DMS53 treated with DMSO at 0.1 percent for 48 hours (cell line): ENCODE data around the gene FAM221A.
"Not testable (repeated sequence)": the region's sequence is repeated elsewhere in the genome, so short reads cannot be mapped to it uniquely, and the experiment has no call there.

Source experiments
- DNase-seq: peaks from one replicate; lab custom pipeline; 2025; ENCODE audit not compliant: unreplicated experiment; lab: John Stamatoyannopoulos, UW

The FAM221A gene

GRCh38 chr7:23679898-23680413 lies at the start of gene FAM221A:
Gene FAM221A (plus strand): TSS chr7:23680199. CDS start chr7:23680219, 20 bp downstream.
- DNase-seq = peak; percentile 94

- no peak for DNase-seq
These were observed 46.6 kb upstream of the FAM221A start for GRCh38 chr7:23633417-23633816.

- DNase-seq = no peak
These were observed 34.2 kb upstream of the FAM221A start for GRCh38 chr7:23645822-23646221.

GRCh38 chr7:23653942-23654341 lies 26.1 kb upstream of the FAM221A start:
- DNase-seq = no peak

DNA sequence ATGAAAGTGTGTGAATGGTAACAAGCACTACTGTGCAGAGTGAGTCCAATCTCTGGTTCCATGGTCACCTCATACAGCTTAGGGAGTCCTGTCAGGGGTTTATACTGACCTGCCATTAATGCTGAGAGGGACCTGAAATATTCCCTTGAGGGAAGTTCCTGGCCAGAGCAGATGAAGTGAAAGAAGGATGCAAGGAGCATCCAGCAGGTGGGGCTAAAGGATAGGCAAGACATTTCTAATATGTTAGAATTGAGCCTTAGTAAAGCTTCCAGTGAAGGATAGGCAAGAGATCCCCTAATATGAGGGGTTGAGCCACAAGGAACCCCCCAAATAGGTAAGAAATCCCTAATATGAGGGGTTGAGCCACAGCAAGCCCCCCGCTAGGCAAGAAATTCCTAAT lies 25.5 kb upstream of the FAM221A start:
- DNase-seq = peak; percentile 69

- DNase-seq = no peak
These were observed 24.6 kb upstream of the FAM221A start for GRCh38 chr7:23655433-23655832.

- no peak for DNase-seq
These were observed 21.1 kb upstream of the FAM221A start for GRCh38 chr7:23658831-23659427.

- DNase-seq = no peak
These were observed 18.6 kb upstream of the FAM221A start for GRCh38 chr7:23661385-23661784.

DNA sequence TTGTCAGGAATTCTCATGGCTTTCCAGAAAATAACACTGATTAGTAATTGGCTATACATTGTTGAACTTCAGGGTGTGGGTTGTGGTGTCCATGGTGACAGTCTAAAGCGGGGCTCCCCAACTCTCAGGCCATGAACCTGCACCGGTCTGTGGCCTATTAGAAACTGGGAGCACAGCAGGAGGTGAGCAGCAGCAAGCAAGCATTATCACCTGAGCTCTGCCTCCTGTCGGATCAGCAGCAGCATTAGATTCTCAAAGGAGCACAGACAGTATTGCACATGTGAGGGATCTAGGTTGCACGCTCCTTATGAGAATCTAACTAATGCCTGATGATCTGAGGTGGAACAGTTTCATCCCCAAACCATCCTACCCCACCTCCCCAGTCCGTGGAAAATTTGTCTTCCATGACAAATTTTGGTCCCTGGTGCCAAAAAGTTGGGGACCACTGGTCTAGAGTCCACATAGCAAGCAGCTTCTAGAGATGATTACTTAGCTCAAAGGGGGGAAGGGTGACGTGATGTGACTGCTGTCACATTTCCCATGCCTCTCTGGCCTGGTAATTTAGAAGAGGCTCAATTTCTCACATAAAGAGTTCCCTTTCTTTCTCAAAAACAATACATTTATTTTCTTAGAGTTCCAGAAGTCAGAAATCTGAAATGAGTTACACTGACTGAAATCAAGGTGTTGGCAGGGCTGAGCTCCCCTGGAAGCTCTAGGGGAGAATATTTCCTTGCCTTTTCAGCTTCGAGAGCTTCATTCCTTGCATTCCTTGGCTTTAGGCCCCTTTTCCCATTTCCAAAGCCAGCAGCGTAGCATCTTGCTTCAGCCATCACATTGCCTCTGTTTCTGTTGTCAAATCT lies 17.6 kb upstream of the FAM221A start:
- DNase-seq = no peak

- no peak for DNase-seq
These were observed 17.1 kb upstream of the FAM221A start for GRCh38 chr7:23662984-23663313.

- no peak for DNase-seq
These were observed 15.9 kb upstream of the FAM221A start for GRCh38 chr7:23664122-23664521.

DNA sequence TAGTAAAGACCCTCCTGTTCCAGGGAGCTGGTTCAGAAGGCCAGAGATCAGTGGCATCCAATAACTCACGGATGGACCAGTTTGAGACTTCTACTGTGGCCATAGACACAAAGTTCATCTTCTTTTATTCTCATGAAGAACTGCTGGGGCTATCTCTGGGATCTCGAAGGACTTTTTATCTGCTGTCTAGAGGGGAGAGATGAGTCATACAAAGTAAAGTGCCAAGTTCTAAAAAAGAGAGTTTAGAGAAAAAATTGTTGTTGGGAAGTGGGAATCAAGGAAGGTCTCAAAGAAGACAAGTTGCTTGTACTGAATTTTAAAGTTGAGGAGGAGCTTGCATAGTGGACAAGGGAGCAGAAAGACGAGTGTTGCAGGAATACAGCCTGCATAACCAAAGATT lies 8.0 kb upstream of the FAM221A start:
- no peak for DNase-seq

DNA sequence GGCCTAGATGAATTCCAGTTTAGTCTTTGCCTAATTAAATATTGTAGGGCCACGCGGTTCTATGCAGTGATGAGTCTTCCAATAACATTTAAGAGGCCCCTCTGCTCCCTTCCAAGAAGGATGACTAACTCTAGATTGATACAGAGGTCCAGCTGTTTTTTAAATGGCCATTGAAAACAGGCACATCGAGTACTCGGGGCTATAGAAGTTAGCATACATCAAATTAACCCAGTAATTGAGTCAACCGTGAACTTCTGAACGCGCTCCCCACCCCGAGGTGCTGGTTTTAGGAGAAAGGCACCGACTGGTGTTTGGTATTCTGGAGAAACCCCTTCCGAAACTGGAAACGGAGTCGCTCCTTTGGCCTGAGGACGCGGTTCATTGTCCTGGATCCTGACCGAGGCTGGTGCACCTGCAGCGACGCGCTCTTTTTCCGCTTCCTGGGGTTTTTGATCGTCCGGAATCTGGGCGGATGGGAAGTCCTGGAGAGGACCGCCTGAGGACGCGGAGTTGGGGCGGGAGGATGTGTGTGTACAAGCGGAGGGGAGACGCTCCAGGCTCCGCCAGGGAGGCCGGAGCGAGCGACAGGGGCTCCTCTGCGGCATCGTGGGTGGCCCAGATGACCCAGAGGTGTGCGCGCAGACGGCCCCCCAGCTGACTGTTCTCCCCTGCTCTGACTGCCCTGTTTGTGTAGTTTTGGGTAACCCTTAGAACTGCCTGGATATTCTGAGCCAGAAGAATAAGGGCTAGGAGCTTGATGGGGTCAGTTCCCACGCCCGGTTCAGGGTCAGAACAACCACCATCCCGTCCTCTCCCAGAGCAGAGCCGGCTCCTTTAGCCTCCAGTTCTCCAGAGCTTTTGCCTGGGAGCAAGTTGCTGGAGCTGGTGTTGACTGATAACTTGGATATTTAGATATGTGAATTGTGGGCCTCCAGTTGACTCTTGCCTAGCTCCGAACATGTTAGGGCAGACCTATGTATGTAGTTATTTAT lies 711 bp downstream of the FAM221A start:
- DNase-seq = peak; percentile 82

GRCh38 chr7:23684041-23684440 lies 4.0 kb downstream of the FAM221A start:
- not testable (repeated sequence) for DNase-seq

DNA sequence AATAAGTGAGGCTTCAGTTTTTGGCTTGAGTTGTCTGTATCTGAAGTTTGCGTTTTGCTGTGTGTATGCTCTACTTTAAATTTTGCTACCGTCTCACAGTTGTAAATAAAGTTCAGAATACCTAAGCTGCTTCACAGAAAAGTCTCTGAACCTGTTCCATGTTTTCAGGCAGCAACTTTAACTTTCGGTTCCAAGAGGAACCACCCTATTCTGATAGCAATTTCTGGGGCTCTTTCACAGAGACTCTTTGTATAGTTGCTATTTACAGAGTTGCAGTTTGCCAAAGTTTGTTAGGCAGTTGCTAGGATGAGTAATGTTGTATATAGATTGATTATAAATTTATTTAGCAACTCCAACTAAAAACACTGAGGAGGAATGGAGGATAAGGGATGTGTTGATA lies 5.7 kb downstream of the FAM221A start:
- DNase-seq = no peak

- no peak for DNase-seq
These were observed 7.0 kb downstream of the FAM221A start for GRCh38 chr7:23687011-23687410.

DNA sequence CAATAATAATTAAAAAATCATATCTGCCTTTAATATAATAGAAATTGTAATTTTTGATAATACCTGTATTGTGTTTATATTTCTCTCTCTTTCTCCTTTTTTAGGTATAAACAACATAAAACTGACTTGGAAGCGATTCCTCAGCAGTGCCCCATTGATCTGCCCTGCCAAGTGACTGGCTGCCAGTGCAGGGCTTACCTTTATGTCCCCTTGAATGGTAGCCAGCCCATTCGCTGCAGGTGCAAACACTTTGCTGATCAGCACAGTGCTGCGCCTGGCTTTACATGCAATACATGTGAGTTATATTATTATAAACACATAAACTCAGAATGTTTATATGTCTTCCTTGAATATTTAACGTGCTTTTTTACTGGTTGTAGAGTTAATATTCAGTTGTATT lies 9.2 kb downstream of the FAM221A start:
- no peak for DNase-seq

DNA sequence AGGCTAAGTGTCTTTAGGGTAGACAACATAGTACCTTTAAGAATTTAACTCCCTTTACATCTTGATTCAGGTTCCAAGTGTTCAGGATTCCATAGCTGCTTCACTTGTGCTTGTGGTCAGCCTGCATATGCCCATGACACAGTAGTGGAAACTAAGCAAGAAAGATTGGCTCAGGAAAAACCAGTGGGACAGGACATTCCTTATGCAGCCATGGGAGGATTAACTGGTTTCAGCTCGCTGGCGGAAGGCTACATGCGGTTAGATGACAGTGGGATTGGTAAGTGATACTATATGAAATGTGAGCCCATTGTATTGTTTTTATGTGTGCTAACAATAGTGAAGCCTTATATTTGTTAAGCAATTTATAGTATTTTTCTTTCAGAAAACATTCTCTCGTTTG lies 11.3 kb downstream of the FAM221A start:
- no peak for DNase-seq

DNA sequence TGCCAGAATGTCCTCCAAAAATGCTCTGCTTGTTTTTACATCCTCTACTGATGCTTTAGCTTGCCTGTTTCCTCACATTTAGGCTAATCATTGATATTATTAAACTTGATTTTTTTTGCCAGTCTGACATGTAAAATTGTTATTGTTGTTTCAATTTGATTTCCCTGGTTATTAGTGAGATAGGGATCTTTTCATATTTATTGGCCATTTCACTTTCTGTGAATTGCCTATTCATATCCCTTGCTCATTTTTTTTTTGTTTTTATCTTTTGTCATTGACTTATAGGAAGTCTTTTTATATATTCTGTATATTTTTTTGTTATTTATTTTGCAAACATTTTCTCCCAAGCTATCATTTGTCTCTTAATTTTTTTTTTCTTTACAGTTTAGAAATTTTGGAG lies 13.2 kb downstream of the FAM221A start:
- no peak for DNase-seq

DNA sequence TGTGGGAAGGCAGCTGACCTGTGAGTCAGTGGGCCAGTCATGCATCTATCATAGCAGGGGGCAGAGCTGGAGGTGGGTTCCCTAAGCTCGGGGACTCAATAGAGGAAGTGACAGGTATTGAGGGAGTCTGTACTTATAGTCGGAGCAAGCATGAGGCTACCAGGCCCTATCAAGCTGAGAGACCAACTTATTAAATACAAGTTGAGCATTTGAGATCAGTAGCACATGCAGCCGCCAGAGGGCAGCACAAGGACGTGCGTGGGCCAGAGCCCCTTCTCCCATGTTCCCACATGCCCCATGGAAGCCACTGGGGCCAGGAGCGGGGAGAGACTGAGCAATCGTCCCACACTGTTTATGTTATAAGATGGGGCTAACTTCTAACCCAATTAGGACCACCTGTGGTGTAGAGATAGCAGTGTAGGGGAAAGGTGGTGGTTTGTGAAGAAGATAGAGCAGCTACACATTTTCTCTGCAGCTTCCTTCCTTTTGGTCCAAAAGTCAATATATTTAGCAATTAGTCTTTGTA lies 17.0 kb downstream of the FAM221A start:
- peak; percentile 54 for DNase-seq

DNA sequence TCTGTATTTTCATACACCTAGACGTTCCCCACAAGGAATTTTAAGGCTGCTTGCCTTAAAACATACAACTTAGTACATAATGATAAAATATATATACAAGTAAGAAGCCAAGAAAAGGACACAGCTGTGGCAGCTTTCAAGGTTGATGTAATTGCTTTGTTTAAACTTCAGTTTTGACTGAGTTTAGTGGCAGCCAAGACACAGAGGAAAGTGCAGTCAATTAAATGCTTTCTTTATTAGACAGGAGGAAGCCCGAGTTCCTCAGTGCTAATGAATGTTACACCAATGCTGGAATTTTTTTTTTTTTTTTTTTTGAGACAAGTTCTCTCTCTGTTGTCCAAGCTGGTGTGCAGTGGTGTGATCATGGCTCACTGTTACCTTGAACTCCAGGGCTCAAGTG lies 18.8 kb downstream of the FAM221A start:
- no peak for DNase-seq
